Tibial artery (tissue), 4 donors: ENCODE data around the gene ILK.

Experiments used
- DNase-seq, 2 donors: peaks; one replicate each; pipeline ENCODE4 v3.0.0-alpha.2; 2019
- H3K27ac ChIP-seq, 2 donors: fragments of 200-600 bp; sonication (generic) in 1 of 2; 1 replicate in 1 of 2; 2 replicates in 1 of 2; pipeline ENCODE4 v1.5.1; 2018 to 2019; ENCODE audit warnings: mild to moderate bottlenecking in 1 of 2
- H3K27me3 ChIP-seq, 2 donors: fragments of 200-600 bp; sonication (generic) in 1 of 2; one replicate each; pipeline versions ENCODE4 v1.5.1 to v1.6.0; 2016 to 2019
- H3K36me3 ChIP-seq, 3 donors: fragments of 200-600 bp; sonication (generic) in 2 of 3; one replicate each; pipeline ENCODE4 v1.5.1; 2016 to 2019; ENCODE audit warnings: mild to moderate bottlenecking in 2 of 3
- H3K4me1 ChIP-seq, 4 donors: fragments of 200-600 bp; sonication (generic) in 2 of 4; 1 replicate in 3 of 4; 2 replicates in 1 of 4; pipeline ENCODE4 v1.5.1; 2016 to 2019
- H3K4me3 ChIP-seq, 2 donors: fragments of 200-600 bp; sonication (generic) in 1 of 2; 1 replicate in 1 of 2; 2 replicates in 1 of 2; pipeline ENCODE4 v1.5.1; 2018 to 2019; ENCODE audit warnings: mild to moderate bottlenecking in 2 of 2
- H3K9me3 ChIP-seq, 3 donors: fragments of 200-600 bp; sonication (generic) in 1 of 3; one replicate each; pipeline ENCODE4 v1.5.1; 2016 to 2019
- CTCF ChIP-seq, 2 experiments: fragments of 200-600 bp in 1 of 2; fragments of 450-650 bp in 1 of 2; IDR thresholded peaks; one replicate each; pipeline ENCODE4 v1.5.1; 2017 to 2019; ENCODE audit warnings: antibody characterized with exemption in 2 of 2, mild to moderate bottlenecking in 1 of 2, moderate library complexity in 1 of 2
- intact Hi-C: fragments of 100-400 bp; cut with DNase I; formaldehyde crosslinking; loops from one replicate; pipeline ENCODE4 v1.15.0; 2023; ENCODE audit warnings: low total_unique reads

Gene ILK

GRCh38 chr11:6586434-6587359, 16.9 kb upstream of the ILK start:
- Histone ChIP-seq H3K4me3 (no peak overlapping the region), H3K27ac (peak overlapping the region in 1 of 2 donors; percentile 56), H3K27me3 (no peaks in the 10 kb centered on the region), H3K4me1 (peaks cover 0 to 19% (median 9%) of the 10 kb centered on the region in 4 donors), H3K36me3 (peaks cover 0 to 4% (median 0%) of the 10 kb centered on the region in 3 donors), H3K9me3 (peaks cover 0 to 10% (median 8%) of the 10 kb centered on the region in 3 donors)
- intact Hi-C loops: loop anchor here (10.0 kb wide), 1 partner anchor 52 kb away; no protein-coding TSS in a partner anchor
- DNase-seq: no peak
- no peak for TF ChIP-seq CTCF (IDR thresholded peaks at IDR 0.05)

- H3K9me3 ChIP-seq: peaks cover 0 to 10% (median 8%) of the 10 kb centered on the region in 3 donors
- peak overlapping the region; percentile 43 to 56 for H3K27ac ChIP-seq
- DNase-seq: peak in 1 of 2 donors; percentile 82
- no peaks in the 10 kb centered on the region for H3K27me3 ChIP-seq
- H3K36me3 ChIP-seq: peaks cover 0 to 4% (median 0%) of the 10 kb centered on the region in 3 donors
- intact Hi-C loops: loop anchor here (10.0 kb wide), 1 partner anchor 53 kb away; no protein-coding TSS in a partner anchor
- peaks cover 0 to 19% (median 9%) of the 10 kb centered on the region in 4 donors for H3K4me1 ChIP-seq
- H3K4me3 ChIP-seq: no peak overlapping the region
- TF ChIP-seq CTCF (IDR thresholded peaks at IDR 0.05): no peak
These were observed 16.1 kb upstream of the ILK start for GRCh38 chr11:6587360-6587953.

- no peak for DNase-seq
- H3K4me1 ChIP-seq: peaks cover 0 to 19% (median 9%) of the 10 kb centered on the region in 4 donors
- H3K27me3 ChIP-seq: no peaks in the 10 kb centered on the region
- TF ChIP-seq CTCF (IDR thresholded peaks at IDR 0.05): no peak
- H3K4me3 ChIP-seq: no peak overlapping the region
- H3K27ac ChIP-seq: peak overlapping the region; percentile 43 to 56
- intact Hi-C loops: loop anchor here (10.0 kb wide), 1 partner anchor 53 kb away; no protein-coding TSS in a partner anchor
- H3K9me3 ChIP-seq: peaks cover 0 to 10% (median 8%) of the 10 kb centered on the region in 3 donors
- H3K36me3 ChIP-seq: peaks cover 0 to 4% (median 0%) of the 10 kb centered on the region in 3 donors
These were observed 15.6 kb upstream of the ILK start for GRCh38 chr11:6588018-6588417.

- no peak for DNase-seq
- H3K9me3 ChIP-seq: no peaks in the 10 kb centered on the region
- TF ChIP-seq CTCF (IDR thresholded peaks at IDR 0.05): no peak
- H3K4me1 ChIP-seq: peaks cover 0 to 47% (median 29%) of the 10 kb centered on the region in 4 donors
- H3K27me3 ChIP-seq: no peaks in the 10 kb centered on the region
- intact Hi-C loops: no loop called here
- H3K27ac ChIP-seq: peak overlapping the region in 1 of 2 donors; percentile 78
- H3K4me3 ChIP-seq: no peak overlapping the region
- peaks cover 2 to 40% (median 19%) of the 10 kb centered on the region in 3 donors for H3K36me3 ChIP-seq
These were observed 9.3 kb upstream of the ILK start for GRCh38 chr11:6594142-6594768.

GRCh38 chr11:6596239-6596877, 7.2 kb upstream of the ILK start:
- Histone ChIP-seq H3K4me3 (no peak overlapping the region), H3K9me3 (no peaks in the 10 kb centered on the region), H3K27me3 (no peaks in the 10 kb centered on the region), H3K4me1 (peaks cover 0 to 66% (median 40%) of the 10 kb centered on the region in 4 donors), H3K27ac (peak overlapping the region; percentile 56 to 78), H3K36me3 (peaks cover 22 to 61% (median 38%) of the 10 kb centered on the region in 3 donors)
- TF ChIP-seq CTCF (IDR thresholded peaks at IDR 0.05): no peak
- intact Hi-C loops: no loop called here
- DNase-seq: no peak
